Mononuclear cell (primary cell): ENCODE measurements around the gene COL9A2. TPM values are rescaled to one million over a fixed set of nuclear protein-coding genes. Genes with fewer than 3 reads are reported as not detected.
"Not testable (repeated sequence)": the region's sequence is repeated elsewhere in the genome, so short reads cannot be mapped to it uniquely, and the experiment has no call there.

Source experiments
- H3K27me3 ChIP-seq: 2 replicates; pipeline ENCODE4 v1.6.0; 2011; ENCODE audit warnings: low read length, control low read depth; ENCODE audit not compliant: insufficient read depth
- H3K4me1 ChIP-seq: 2 replicates; pipeline ENCODE4 v1.5.1; 2011; ENCODE audit warnings: mild to moderate bottlenecking, low read length, control low read depth; ENCODE audit not compliant: insufficient read depth
- H3K4me3 ChIP-seq: 2 replicates; pipeline ENCODE4 v1.5.1; 2011; ENCODE audit warnings: mild to moderate bottlenecking, low read length, moderate library complexity
- H3K9me3 ChIP-seq: 2 replicates; pipeline ENCODE4 v1.5.1; 2011; ENCODE audit warnings: low read depth, mild to moderate bottlenecking, control low read depth, low read length
- total RNA-seq: library from RNA; depleted of rRNA; stranded (reverse); fragments of >200 nt; gene quantifications from one replicate; pipeline ENCODE4 v1.2.3, GENCODE V29; 2012

COL9A2 gene
- 4.1 TPM for total RNA-seq

DNA sequence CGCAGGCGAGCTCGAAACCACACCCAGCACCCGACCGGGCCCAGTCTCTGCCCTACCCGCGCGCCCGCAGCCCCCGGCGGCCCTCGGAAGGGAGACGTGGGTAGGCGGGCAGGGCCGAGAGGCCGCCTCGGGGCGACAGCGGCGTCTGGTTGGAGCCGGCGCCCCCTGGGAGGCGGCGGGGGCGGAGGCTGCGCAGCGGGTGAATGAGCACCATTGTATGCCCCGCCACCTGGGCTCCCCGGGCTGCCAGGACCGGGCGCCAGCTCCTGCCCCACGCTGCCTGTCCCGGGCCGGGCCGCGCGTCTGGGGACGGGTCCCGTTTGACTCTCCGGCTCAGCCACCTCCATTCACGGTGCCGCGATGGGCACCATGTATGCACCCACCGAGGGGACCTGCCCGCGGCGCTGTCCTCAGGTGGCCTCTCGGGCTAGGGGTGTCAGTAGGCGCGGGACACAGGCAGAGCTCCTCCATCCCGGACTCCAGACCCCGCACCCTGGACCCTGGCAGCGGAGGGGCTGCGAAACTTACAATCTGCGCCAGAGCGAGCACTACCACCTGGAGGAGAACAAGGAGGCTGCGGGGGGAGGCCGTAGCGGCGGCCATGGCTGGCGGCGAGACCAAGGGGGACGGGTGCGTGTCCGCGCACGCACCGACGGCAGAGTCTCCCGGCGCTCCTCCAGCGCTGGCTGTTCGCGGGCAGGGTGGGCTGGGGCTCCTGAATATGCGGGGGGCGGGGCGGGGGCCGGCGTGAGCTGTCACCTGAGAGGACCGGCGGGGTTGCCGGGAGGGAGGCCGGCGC, at the start of gene COL9A2:
COL9A2 (minus strand) TSS at position 692 of the 799 bp plus-strand sequence; CDS start at position 603, 89 bp downstream.
- Histone ChIP-seq H3K4me3 (peak within 1 kb of the TSS; percentile 41), H3K9me3 (no peaks in the 10 kb centered on the region), H3K27me3 (peaks cover 25% of the 10 kb centered on the region), H3K4me1 (peaks cover 51% of the 10 kb centered on the region)

DNA sequence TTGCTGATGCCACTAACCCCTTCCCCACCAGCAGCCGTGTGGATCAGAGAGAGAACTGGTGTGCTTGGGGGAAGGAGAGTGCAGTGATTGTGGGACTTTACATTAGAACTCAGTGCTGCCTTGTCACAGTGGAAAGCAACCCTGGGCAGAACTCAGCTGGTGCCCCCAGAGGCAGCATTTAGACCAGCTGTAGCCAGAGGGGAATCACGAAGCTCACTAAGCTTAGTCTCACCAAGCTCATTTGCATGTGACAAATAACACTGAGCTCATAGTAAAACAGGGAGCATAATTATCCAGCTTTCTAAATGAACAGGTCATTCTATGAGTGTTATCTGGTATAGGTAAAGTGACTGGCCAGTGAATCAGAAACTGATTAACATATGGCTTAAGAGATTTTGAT, 46.6 kb upstream of the COL9A2 start:
- H3K4me1 ChIP-seq: peaks cover 28% of the 10 kb centered on the region
- no peaks in the 10 kb centered on the region for H3K27me3 ChIP-seq
- H3K9me3 ChIP-seq: no peaks in the 10 kb centered on the region
- H3K4me3 ChIP-seq: no peak overlapping the region

DNA sequence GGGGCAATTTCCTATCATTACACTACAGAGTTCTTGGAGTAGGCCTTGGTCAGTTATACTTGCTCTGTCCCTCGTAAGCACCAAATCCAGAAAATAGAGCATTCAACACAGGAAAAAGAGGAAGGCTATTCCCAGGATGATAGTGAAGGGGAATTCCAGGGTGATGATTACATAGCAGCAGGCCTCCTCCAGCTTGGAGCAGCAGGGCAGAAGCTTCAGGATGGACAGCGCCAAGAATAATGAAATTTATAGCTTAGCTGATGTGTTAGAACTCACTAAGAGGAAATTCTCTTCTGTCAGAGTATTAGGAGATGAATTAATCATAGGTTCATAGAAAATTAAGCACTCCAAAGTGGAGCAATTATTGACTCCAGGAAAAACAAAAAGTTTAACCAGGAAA, 45.6 kb upstream of the COL9A2 start:
- Histone ChIP-seq H3K27me3 (no peaks in the 10 kb centered on the region), H3K4me1 (peaks cover 28% of the 10 kb centered on the region)

DNA sequence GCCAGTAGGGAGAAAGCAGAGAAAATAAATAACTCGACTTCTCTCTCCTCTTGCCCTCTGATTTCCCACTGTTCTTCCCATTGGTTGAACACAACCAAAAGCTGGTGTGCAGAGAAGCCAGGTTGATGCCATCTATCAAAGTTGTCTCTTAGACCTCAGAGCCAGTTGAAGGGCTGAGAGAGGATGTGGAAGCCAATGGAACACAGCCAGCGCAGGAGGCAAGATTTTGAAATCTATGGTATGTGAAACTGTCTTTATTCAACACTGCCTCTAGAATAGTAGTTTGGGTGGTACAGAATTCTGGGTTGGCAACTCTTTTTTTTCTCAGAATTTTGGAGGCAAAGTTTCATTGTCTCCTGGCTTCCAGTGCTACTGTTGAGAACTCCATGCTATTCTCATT, 45.1 kb upstream of the COL9A2 start:
- Histone ChIP-seq H3K27me3 (no peaks in the 10 kb centered on the region), H3K9me3 (no peaks in the 10 kb centered on the region), H3K4me3 (no peak overlapping the region), H3K4me1 (peaks cover 32% of the 10 kb centered on the region)

More for the DNA sequence above, 45.6 kb upstream of the COL9A2 start:
- no peaks in the 10 kb centered on the region for H3K9me3 ChIP-seq
- H3K4me3 ChIP-seq: no peak overlapping the region

DNA sequence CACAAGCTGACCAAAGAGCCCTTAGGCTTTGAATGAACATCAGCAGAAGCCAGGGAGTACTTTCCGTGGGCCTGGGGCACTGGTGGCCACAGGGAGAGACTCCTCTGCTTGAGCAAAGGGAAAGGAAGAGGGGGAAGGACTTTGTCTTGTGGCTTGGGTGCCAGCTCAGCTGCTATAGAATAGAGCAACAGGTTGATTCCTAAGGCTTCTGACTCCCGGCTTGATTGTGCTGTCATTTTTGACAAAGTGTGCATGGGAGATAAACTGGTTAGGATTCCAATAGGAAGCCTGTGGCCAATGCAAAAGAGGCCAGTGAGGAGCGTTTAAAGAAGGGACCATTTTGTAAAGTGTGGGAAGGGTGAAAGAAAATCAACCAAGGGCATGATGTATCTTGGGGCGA, 44.6 kb upstream of the COL9A2 start:
- no peaks in the 10 kb centered on the region for H3K27me3 ChIP-seq
- no peak overlapping the region for H3K4me3 ChIP-seq

DNA sequence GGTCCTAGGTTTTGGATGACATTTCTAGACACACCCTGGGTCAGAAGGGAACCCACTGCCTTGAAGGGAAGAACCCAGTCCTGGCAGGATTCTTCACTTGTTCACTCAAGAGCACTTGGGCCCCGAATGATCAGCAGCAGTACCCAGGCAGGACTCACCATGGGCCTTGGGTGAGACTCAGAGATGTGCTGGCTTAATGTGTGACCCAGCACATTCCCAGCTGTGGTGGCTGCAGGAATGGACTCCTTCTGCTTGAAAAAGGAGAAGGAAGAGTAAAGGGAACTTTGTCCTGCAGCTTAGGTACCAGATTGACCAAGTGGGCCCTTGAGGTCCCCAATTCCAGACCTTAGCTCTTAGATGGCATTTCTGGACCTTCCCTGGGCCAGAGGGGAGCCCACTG, 44.1 kb upstream of the COL9A2 start:
- H3K9me3 ChIP-seq: no peaks in the 10 kb centered on the region
- H3K4me1 ChIP-seq: peaks cover 39% of the 10 kb centered on the region
- no peaks in the 10 kb centered on the region for H3K27me3 ChIP-seq
- H3K4me3 ChIP-seq: no peak overlapping the region

More for the DNA sequence above, 44.6 kb upstream of the COL9A2 start:
- H3K4me1 ChIP-seq: peaks cover 36% of the 10 kb centered on the region
- H3K9me3 ChIP-seq: no peaks in the 10 kb centered on the region

DNA sequence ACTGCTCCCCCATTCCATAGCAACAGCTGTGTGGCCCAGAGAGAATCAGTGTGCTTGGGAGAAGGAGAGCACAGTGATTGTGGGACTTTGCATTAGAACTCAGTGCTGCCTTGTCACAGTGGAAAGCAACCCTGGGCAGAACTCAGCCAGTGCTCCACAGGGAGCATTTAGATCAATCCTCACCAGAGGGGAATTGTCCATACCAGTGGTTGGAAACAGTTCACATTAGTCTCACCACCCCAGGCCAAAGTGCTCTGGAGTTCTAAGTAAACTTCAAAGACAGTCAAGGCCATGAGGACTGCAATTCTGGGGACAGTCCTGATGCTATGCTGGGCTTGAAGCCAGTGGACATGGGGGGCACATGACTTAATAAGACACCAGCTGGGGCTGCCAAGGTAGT, 43.5 kb upstream of the COL9A2 start:
- Histone ChIP-seq H3K4me3 (no peak overlapping the region), H3K27me3 (no peaks in the 10 kb centered on the region), H3K9me3 (no peaks in the 10 kb centered on the region), H3K4me1 (peaks cover 44% of the 10 kb centered on the region)

DNA sequence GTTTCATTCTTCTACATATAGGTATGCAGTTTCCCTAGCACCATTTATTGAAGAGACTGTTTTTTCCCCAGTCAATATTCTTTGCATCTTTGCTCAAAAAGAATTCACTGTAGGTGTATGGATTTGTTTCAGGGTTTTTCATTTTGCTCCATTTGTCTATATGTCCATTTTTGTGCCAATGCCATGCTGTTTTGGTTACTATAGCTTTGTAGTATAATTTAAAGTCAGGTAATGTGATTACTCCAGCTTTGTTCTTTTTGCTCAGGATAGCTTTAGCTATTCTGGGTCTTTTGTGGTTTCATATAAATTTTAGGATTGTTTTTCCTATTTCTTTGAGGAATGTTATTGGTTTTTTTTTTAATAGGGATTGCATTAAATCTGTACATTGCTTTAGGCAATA, 40.5 kb upstream of the COL9A2 start:
- H3K9me3 ChIP-seq: no peaks in the 10 kb centered on the region
- no peaks in the 10 kb centered on the region for H3K27me3 ChIP-seq
- no peak overlapping the region for H3K4me3 ChIP-seq
- H3K4me1 ChIP-seq: peaks cover 56% of the 10 kb centered on the region

DNA sequence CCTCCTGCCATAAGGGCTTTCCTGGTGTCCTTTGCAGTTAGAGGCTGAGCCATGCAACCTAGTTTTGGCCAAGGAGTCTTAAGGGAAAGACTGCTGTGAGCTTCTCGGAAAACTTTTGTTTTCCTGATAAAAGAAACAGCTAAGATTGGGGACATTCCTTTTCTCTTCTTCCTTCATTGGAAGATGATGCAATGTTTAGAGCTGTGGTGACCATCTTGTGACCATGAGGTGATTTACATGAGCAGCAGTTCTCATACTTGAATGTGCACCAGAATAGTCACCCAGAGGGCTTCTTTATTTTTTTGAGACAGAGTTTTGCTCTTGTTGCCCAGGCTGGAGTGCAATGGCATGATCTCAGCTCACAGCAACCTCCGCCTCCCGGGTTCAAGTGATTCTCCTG, 36.0 kb upstream of the COL9A2 start:
- no peaks in the 10 kb centered on the region for H3K9me3 ChIP-seq
- H3K4me1 ChIP-seq: peaks cover 66% of the 10 kb centered on the region
- no peaks in the 10 kb centered on the region for H3K27me3 ChIP-seq
- H3K4me3 ChIP-seq: no peak overlapping the region

DNA sequence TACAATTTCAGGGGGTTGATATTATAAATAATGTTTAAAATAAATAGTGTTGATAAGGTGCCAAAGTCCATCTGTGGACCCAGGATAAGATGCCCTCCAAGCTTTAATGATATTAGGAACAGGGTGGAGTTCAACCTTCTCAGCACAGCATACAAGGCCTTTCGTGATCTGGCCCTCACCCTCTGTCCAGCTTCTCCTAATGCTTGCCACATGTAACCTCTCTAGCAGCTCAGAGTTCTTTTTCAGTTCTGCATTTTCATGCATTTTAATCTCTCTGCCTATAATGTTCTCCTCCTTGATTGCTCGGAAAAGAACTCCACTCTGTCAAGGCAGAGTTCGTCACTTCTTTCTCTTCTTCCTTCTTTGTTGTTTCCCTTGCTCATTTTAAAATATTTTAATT, 35.0 kb upstream of the COL9A2 start:
- no peak overlapping the region for H3K4me3 ChIP-seq
- no peaks in the 10 kb centered on the region for H3K9me3 ChIP-seq
- H3K4me1 ChIP-seq: peaks cover 62% of the 10 kb centered on the region
- no peaks in the 10 kb centered on the region for H3K27me3 ChIP-seq

DNA sequence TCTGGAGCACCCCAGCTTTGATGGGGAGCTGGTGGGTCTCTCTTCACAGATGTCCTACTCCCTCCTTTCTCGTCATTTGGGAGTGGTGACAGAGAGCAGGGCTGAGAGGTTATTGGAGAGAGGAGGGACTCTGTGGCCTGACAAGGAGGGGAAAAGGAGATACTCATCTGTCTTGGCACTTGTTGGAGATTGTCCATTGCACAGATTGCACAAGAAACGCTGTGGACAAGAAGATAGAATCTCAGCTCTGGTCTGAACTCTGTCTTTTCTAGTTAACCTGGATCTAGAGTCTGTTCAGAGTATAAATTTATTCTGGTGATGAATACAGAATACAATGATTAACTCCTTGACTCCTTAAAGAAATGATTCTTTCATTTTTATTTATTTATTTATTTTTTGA, 34.0 kb upstream of the COL9A2 start:
- H3K4me3 ChIP-seq: no peak overlapping the region
- H3K4me1 ChIP-seq: peaks cover 61% of the 10 kb centered on the region
- no peaks in the 10 kb centered on the region for H3K9me3 ChIP-seq
- H3K27me3 ChIP-seq: no peaks in the 10 kb centered on the region

DNA sequence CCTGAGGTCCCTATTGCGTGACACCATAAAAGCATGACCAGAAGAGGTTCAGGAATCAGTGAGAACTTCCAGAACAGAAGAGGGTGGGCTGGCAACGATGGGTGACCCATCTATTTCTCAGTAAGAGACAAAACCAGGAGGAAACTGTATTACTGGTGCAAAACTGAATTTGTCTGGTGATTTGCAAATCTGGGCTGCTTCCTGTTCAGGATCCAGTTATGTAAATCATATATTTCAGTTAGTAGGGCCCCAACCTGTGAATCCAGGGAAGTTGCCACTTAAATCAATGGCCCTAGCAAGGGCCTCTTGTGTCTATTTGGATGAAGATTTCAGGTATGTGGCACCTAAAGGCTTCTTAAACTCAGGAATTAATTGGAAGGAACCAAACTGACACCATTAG, 33.3 kb upstream of the COL9A2 start:
- H3K9me3 ChIP-seq: no peaks in the 10 kb centered on the region
- H3K4me1 ChIP-seq: peaks cover 58% of the 10 kb centered on the region
- H3K4me3 ChIP-seq: no peak overlapping the region
- no peaks in the 10 kb centered on the region for H3K27me3 ChIP-seq

DNA sequence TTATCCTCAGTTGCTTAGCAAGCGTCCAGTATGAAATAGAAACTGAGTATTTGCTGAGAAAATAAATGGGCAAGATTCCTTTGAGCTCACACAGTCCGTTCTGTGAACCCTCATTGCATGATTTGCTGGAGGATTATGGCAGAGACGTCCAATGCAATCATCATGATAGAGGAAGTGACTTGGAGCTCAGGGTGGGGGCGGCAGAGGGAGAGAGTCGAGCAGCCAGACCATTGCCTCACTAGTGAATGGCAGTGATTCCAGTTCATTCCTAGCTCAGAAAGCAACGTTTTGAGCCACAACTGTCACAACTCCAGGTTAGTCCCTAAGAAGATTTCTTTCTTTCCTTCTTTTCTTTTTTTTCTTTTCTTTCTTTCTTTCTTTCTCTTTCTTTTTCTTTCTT, 27.5 kb upstream of the COL9A2 start:
- Histone ChIP-seq H3K27me3 (no peaks in the 10 kb centered on the region), H3K4me1 (peaks cover 70% of the 10 kb centered on the region), H3K4me3 (peak overlapping the region; percentile 41), H3K9me3 (no peaks in the 10 kb centered on the region)

DNA sequence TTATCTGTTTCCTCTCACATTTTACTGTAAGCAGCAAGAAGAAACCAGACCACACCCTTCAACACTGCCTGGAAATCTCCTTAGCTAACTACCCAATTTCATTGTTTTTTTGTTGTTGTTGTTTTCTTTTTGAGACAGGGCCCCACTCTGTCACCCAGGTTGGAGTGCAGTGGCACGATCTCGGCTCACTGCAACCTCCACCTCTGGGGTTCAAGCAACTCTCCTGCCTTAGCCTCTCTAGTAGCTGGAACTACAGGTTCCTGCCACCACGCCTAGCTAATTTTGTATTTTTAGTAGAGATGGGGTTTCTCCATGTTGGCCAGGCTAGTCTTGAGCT, 25.3 kb upstream of the COL9A2 start:
- H3K4me1 ChIP-seq: peaks cover 82% of the 10 kb centered on the region
- not testable (repeated sequence) for H3K9me3 ChIP-seq, H3K4me3 ChIP-seq, H3K27me3 ChIP-seq

DNA sequence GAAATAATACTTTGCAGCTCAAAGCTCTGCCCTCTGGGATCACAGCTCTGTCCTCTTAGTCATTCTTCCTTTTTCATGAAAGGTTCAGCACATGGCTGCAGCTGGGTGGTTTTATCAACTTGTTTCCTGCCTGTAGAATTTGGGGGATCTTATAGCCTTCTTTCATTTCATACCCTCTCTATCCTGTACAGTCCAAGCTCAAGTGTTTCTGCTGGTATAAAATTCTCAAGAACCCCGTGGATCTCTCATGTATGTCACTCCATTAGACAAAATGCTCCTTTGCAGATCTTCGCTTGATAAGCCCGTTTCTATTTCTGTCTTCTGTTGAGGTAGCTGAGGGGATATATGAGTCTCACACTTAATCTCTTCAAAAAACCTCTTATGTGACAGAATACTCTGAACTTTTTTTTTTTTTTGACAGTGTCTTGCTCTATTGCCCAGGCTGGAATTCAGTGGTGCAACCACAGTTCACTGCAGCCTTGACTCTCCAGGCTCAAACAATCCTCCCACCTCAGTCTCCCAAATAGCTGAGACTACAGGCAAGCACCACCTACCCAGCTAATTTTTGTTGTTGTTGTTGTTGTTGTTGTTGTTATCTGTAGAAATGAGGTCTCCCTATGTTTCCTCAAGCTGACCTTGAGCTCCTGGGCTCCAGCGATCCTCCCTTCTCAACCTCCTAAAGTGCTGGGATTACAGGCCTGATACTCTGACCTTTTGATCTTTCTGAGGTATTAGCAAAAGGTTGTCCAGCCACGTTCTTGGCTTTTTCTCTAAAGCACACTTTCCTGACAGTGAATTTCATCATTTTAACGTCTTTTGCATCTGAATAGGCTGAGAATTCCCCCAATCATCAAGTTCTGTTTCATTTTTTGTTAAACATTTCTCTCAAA, 24.6 kb upstream of the COL9A2 start:
- Histone ChIP-seq H3K4me1 (peaks cover 82% of the 10 kb centered on the region), H3K9me3 (no peaks in the 10 kb centered on the region), H3K27me3 (no peaks in the 10 kb centered on the region), H3K4me3 (no peak overlapping the region)
